ENCODE data around the gene BTBD17.

GRCh38 chr17:74393346-74393942 is 31.8 kb upstream of the BTBD17 start:
- TF ChIP-seq CTCF (conservative IDR thresholded peaks at IDR 0.05 in 1 of 2, IDR thresholded peaks at IDR 0.05 in 1 of 2; ENCODE audit: extremely low read depth in 1 of 2, insufficient read depth in 1 of 2, low read depth in 1 of 2, low read length in 2 of 2), result no peak
- TF ChIP-seq EZH2 (IDR thresholded peaks at IDR 0.05; ENCODE audit: borderline replicate concordance, low read length), result no peak
